Measurements from ENCODE around the gene SULF2.
A peak's percentile ranks its signal among the peaks of the same experiment; 100 is the strongest.

Gene SULF2

DNA sequence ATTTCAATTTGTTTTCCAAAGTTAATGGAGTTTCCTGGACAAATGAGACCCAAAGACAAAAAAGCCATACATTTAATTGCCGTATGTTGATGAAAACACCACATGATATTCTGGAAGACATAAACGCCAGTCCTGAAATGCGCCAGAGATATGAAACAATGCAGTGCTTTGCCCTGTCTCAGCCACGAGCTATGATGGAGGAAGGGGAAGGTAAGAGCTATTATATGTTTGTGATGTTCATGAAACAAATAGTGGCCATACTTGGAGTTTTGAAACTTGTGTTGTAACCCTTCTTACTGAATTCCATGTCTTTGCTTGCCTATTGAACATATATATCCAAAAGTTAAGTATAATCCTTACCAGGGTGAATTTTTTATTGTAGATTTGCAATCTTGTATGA lies 157.7 kb downstream of the SULF2 start:
- Histone ChIP-seq H3K27me3 (no peaks in the 10 kb centered on the region), H3K36me3 (peaks cover 9% of the 10 kb centered on the region), H3K4me3 (ENCODE audit: low read depth, low read length) (no peak overlapping the region), H3K4me1 (no peaks in the 10 kb centered on the region), H3K9me3 (no peaks in the 10 kb centered on the region)
- no peak for DNase-seq
- TF ChIP-seq, protein P1, sequence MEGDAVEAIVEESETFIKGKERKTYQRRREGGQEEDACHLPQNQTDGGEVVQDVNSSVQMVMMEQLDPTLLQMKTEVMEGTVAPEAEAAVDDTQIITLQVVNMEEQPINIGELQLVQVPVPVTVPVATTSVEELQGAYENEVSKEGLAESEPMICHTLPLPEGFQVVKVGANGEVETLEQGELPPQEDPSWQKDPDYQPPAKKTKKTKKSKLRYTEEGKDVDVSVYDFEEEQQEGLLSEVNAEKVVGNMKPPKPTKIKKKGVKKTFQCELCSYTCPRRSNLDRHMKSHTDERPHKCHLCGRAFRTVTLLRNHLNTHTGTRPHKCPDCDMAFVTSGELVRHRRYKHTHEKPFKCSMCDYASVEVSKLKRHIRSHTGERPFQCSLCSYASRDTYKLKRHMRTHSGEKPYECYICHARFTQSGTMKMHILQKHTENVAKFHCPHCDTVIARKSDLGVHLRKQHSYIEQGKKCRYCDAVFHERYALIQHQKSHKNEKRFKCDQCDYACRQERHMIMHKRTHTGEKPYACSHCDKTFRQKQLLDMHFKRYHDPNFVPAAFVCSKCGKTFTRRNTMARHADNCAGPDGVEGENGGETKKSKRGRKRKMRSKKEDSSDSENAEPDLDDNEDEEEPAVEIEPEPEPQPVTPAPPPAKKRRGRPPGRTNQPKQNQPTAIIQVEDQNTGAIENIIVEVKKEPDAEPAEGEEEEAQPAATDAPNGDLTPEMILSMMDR (IDR thresholded peaks at IDR 0.05; ENCODE audit: low read depth, low read length): no peak

DNA sequence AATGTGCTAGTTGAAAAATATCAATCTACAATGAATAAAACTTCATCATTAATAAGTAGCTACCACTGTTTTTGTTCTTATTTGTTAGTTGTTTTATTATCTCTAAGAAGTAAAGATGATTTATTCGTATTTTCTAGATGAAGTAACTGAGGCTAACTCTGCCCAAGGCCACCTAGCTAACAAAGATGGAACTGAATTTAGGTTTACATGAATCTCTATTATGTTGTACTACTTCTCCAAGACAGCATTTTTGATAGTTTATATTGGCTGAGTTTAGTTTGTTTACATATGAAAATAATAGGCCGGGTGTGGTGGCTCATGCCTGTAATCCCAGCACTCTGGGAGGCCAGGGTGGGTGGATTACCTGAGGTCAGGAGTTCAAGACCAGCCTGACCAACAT lies 162.1 kb downstream of the SULF2 start:
- DNase-seq: no peak
- Histone ChIP-seq H3K27me3 (no peaks in the 10 kb centered on the region), H3K4me1 (no peaks in the 10 kb centered on the region), H3K4me3 (ENCODE audit: low read depth, low read length) (no peak overlapping the region), H3K9me3 (no peaks in the 10 kb centered on the region), H3K36me3 (peaks cover 5% of the 10 kb centered on the region; the same call in 1 of the 2 replicates)
- TF ChIP-seq, protein P1 (IDR thresholded peaks at IDR 0.05; ENCODE audit: low read depth, low read length): 0 out of 2 replicates have a peak, but pooled peaks have one; percentile 4

DNA sequence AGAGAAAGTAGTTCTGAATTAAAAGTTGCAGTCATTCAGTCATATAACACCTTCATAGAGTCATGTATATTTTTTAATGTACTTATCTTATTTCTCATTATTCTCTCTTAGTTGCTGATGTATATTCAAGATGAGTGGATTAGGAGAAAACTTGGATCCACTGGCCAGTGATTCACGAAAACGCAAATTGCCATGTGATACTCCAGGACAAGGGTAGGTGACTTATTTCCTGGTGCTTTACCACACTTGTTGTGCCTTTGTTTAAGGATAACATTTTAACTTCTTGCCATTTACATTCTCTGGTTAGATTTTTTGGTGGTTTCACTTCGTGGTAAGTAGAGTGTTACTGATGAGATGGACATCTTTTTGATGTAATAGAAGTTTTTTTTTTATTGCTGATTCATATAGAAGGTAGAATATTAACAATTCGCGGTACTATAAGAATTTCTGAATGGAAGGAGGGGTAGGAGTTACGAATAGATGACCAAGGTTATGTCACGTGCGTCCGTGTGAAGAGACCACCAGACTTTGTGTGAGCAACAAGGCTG lies 163.1 kb downstream of the SULF2 start:
- H3K4me3 ChIP-seq (ENCODE audit: low read depth, low read length): no peak overlapping the region
- no peaks in the 10 kb centered on the region for H3K9me3 ChIP-seq
- H3K36me3 ChIP-seq: no peaks in the 10 kb centered on the region; the same call in 1 of the 2 replicates
- H3K4me1 ChIP-seq: no peaks in the 10 kb centered on the region
- DNase-seq: no peak
- H3K27me3 ChIP-seq: no peaks in the 10 kb centered on the region
- TF ChIP-seq, protein P1 (IDR thresholded peaks at IDR 0.05; ENCODE audit: low read depth, low read length): no peak

DNA sequence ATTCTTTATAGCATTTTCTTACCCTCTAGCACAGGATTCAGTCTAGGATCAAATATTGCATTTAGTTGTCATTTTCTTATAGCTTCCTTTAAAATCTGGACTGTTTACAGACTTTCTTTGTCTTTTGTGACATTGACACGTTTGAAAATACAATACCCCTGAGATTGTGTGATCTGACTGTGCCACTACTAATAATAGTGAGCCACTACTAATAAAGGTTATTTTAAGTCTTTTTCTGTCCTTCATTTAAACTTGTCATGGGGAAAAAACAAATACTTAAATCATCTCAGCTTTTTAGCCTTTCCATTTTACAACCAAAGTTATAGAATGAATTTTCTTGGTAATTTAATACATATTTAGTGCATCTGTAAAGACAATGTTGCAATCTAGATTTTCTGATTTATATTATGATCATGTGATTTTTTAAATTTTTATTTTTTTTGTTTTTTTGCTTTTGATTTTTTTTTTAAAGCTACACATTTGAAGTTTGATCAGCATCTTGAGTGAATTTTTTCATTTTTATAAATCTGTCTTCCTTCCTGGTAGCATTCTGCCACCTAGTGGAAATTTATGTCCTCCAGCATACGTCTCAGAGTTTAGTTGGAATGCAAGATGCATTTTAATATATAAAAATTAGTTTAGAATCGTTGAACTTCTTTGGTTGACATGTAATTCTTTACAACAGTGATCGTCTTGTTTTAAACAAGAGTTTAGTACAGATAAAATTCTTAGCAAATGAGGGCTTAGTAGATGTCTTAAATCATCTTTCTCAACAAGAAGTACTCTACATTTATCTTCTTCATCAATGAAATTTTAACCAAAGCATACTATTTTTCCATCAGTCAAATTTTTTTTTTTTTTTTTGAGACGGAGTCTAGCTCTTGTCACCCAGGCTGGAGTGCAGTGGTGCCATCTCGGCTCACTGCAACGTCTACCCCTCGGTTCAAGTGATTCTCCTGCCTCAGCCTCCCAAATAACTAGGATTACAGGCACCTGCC lies 164.2 kb downstream of the SULF2 start:
- H3K27me3 ChIP-seq: no peaks in the 10 kb centered on the region
- no peaks in the 10 kb centered on the region for H3K9me3 ChIP-seq
- no peak overlapping the region for H3K4me3 ChIP-seq (ENCODE audit: low read depth, low read length)
- no peaks in the 10 kb centered on the region for H3K4me1 ChIP-seq
- DNase-seq: peak; percentile 19
- TF ChIP-seq, protein P1 (IDR thresholded peaks at IDR 0.05; ENCODE audit: low read depth, low read length): peak; percentile 84
- no peaks in the 10 kb centered on the region; the same call in 1 of the 2 replicates for H3K36me3 ChIP-seq

DNA sequence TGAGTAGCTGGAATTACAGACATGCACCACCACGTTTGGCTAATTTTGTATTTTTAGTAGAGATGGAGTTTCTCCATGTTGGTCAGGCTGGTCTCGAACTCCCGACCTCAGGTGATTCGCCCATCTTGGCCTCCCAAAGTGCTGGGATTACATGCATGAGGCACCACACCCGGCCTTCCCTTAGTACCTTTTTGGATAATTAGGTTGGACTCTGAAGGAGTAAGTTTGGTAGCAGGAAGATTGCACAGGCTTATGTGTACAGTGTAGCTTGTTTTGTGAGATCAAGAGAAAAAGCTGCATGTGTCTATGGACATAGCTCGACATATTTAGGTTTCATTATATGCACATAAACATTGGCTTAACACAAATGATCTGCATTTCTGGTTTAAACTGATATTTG lies 166.8 kb downstream of the SULF2 start:
- no peak for DNase-seq
- H3K4me1 ChIP-seq: no peaks in the 10 kb centered on the region
- no peaks in the 10 kb centered on the region for H3K27me3 ChIP-seq
- H3K36me3 ChIP-seq: no peaks in the 10 kb centered on the region; the same call in 1 of the 2 replicates
- no peak overlapping the region for H3K4me3 ChIP-seq (ENCODE audit: low read depth, low read length)
- no peaks in the 10 kb centered on the region for H3K9me3 ChIP-seq
- TF ChIP-seq, protein P1 (IDR thresholded peaks at IDR 0.05; ENCODE audit: low read depth, low read length): no peak

Measured in BE2C (cell line).